HG03439 (cell line): ENCODE data around the gene CLTCL1.
"Not testable (repeated sequence)": the region's sequence is repeated elsewhere in the genome, so short reads cannot be mapped to it uniquely, and the experiment has no call there.

Experiments
- ATAC-seq: cut with Tn5 transposase; IDR thresholded peaks from one replicate; pipeline ENCODE4 v1.9.1; 2021; ENCODE audit warnings: mild to moderate bottlenecking, moderate library complexity; ENCODE audit not compliant: unreplicated experiment

The CLTCL1 gene

GRCh38 chr22:19291580-19292457, at the start of gene CLTCL1:
TSS of gene CLTCL1 (minus strand) at chr22:19291719. CDS start at chr22:19291641, 78 bp downstream.
- peak; percentile 55 for ATAC-seq

- no peak for ATAC-seq
These were observed 45.6 kb upstream of the CLTCL1 start for GRCh38 chr22:19337137-19337536.

GRCh38 chr22:19336133-19337075, 44.9 kb upstream of the CLTCL1 start:
- ATAC-seq, result no peak

- ATAC-seq, result no peak
These were observed 40.5 kb upstream of the CLTCL1 start for GRCh38 chr22:19331975-19332374.

GRCh38 chr22:19331474-19331873, 40.0 kb upstream of the CLTCL1 start:
- ATAC-seq, result no peak

GRCh38 chr22:19330865-19331418, 39.4 kb upstream of the CLTCL1 start:
- ATAC-seq, result no peak

GRCh38 chr22:19330205-19330604, 38.7 kb upstream of the CLTCL1 start:
- ATAC-seq, result not testable (repeated sequence)

GRCh38 chr22:19329454-19329853, 37.9 kb upstream of the CLTCL1 start:
- ATAC-seq, result no peak

GRCh38 chr22:19325296-19325948, 33.9 kb upstream of the CLTCL1 start:
- no peak for ATAC-seq

GRCh38 chr22:19323420-19323819, 31.9 kb upstream of the CLTCL1 start:
- not testable (repeated sequence) for ATAC-seq

- no peak for ATAC-seq
These were observed 30.2 kb upstream of the CLTCL1 start for GRCh38 chr22:19321757-19322156.

- not testable (repeated sequence) for ATAC-seq
These were observed 28.6 kb upstream of the CLTCL1 start for GRCh38 chr22:19320136-19320535.

GRCh38 chr22:19319281-19319680, 27.8 kb upstream of the CLTCL1 start:
- ATAC-seq, result no peak

- ATAC-seq, result no peak
These were observed 26.3 kb upstream of the CLTCL1 start for GRCh38 chr22:19317865-19318264.

GRCh38 chr22:19307872-19308271, 16.4 kb upstream of the CLTCL1 start:
- ATAC-seq, result no peak

- ATAC-seq, result not testable (repeated sequence)
These were observed 15.0 kb upstream of the CLTCL1 start for GRCh38 chr22:19306535-19306934.

GRCh38 chr22:19304547-19304946, 13.0 kb upstream of the CLTCL1 start:
- no peak for ATAC-seq

GRCh38 chr22:19303785-19304184, 12.3 kb upstream of the CLTCL1 start:
- no peak for ATAC-seq

- no peak for ATAC-seq
These were observed 4.2 kb upstream of the CLTCL1 start for GRCh38 chr22:19295733-19296132.

- ATAC-seq, result no peak
These were observed 1.1 kb upstream of the CLTCL1 start for GRCh38 chr22:19292458-19293230.
